Subcutaneous adipose tissue (tissue), 4 donors: Measurements from ENCODE around the gene ST6GALNAC2. TPM values are rescaled to one million over a fixed set of nuclear protein-coding genes. Genes with fewer than 3 reads are reported as not detected.

Experiments
- total RNA-seq, 4 donors: library from RNA; depleted of rRNA; stranded (reverse); fragments of >200 nt; gene quantifications; one replicate each; pipeline ENCODE4 v1.1.0, GENCODE V29; 2016
- TF ChIP-seq, protein P1 (sequence below): fragments of 450-650 bp; IDR thresholded peaks from one replicate; pipeline ENCODE4 v1.5.1; 2016; ENCODE audit warnings: low read depth, mild to moderate bottlenecking, control low read depth, antibody characterized with exemption, moderate library complexity

The ST6GALNAC2 gene
- 10 to 100 TPM in 2 of 4 donors, 1 to 10 TPM in 2; 4.2 to 18.0 (median 12.7) TPM for total RNA-seq

DNA sequence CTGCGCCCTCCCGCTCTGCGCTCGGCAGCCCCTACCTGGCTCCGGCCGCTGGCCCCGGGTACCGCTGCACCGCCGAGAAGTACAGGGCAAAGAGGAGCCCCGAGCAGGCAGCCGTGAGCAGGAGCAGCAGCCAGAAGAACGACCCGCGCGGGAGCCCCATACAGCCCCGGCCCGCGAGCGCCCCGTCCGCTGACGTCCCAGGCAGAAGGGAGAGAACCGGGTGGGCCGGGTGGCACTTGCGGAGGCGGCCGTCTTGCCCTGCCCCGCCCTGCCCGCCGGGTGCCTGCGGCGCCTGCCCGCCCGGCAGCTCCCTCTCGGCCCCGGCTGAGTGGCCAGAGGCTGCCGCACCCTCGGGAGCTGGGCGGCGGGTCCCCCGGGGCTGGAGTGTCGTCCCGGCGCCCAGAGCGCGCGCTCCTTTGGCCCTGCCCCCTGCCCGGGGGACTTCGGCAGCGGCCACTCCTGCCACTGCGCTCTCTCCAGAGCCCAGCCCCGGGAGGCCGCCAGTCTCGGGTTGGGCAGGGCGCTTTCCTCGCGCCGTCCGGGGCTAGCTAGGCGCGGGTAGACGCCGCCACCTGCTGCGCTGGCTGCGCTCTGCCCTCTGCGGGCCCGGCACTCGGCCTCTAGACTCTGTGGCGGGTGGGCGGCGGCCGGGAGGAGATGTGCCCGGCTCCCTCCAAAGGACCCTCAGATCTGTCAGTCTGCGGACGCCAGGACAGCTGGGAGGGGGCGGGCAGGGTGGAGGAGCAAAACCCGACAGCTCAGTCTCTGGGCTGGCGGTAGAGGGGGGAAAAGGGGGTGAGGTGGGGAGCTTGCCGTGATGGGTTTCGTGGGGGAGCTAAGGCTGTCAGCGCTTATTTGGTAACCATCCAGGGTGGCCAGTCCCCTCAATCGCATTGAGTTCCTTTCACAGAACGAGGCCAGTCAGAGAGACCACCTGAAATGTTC, at the start of gene ST6GALNAC2:
ST6GALNAC2 (minus strand) TSS at position 212 of the 945 bp plus-strand sequence; CDS start at position 160, 52 bp downstream.
- TF ChIP-seq, protein P1, sequence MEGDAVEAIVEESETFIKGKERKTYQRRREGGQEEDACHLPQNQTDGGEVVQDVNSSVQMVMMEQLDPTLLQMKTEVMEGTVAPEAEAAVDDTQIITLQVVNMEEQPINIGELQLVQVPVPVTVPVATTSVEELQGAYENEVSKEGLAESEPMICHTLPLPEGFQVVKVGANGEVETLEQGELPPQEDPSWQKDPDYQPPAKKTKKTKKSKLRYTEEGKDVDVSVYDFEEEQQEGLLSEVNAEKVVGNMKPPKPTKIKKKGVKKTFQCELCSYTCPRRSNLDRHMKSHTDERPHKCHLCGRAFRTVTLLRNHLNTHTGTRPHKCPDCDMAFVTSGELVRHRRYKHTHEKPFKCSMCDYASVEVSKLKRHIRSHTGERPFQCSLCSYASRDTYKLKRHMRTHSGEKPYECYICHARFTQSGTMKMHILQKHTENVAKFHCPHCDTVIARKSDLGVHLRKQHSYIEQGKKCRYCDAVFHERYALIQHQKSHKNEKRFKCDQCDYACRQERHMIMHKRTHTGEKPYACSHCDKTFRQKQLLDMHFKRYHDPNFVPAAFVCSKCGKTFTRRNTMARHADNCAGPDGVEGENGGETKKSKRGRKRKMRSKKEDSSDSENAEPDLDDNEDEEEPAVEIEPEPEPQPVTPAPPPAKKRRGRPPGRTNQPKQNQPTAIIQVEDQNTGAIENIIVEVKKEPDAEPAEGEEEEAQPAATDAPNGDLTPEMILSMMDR = no peak

DNA sequence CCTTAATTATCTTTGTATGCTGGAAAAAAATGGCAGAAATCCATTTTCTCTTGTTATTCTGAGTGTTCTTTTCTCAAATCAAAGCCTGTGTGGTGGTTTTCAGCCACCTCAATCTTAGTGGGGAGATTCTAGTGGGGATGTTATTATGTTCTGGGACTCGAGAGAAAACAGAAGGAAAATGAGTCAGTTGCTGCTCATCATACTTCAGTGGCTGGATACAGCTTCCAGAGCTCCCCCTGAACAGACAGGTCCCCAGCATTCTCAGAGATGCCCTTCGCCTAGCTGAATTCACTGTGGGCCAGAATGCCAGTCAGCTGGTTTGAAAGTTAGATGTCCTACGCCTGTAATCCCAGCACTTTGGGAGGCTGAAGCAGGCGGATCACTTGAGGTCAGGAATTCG, 49.4 kb upstream of the ST6GALNAC2 start:
- TF ChIP-seq, protein P1 = no peak

DNA sequence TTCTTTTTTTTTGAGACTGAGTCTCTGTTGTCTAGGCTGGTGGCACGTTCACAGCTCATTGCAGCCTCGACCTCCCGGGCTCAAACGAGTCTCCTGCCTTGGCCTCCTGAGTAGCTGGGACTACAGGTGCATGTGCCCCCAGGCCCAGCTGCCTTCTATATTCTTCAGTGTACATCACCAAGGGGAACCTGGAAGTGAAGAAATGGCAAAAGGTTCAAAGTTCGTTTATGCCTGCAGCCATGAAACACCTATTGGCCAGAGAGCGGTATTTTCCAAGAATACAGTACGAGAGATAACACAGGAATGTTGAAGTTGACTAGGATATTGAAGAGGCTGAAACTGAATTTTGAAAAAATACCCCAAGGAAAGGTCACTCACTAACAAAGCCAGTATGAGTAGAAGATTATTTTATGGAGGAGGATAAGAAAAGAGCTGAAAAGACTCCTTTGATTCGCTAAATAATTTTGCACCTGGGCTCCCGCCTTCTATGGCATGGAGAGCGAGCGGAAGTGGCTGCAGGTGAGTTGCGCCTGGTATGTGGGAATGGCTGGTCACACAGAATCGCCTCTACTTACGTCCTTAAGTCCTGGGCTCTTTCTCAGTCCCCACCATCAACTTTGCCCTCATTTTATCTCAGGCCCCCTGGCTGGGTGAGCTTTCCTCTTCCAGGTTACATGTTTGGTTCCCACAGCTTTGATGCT, 48.1 kb upstream of the ST6GALNAC2 start:
- TF ChIP-seq, protein P1 = no peak

DNA sequence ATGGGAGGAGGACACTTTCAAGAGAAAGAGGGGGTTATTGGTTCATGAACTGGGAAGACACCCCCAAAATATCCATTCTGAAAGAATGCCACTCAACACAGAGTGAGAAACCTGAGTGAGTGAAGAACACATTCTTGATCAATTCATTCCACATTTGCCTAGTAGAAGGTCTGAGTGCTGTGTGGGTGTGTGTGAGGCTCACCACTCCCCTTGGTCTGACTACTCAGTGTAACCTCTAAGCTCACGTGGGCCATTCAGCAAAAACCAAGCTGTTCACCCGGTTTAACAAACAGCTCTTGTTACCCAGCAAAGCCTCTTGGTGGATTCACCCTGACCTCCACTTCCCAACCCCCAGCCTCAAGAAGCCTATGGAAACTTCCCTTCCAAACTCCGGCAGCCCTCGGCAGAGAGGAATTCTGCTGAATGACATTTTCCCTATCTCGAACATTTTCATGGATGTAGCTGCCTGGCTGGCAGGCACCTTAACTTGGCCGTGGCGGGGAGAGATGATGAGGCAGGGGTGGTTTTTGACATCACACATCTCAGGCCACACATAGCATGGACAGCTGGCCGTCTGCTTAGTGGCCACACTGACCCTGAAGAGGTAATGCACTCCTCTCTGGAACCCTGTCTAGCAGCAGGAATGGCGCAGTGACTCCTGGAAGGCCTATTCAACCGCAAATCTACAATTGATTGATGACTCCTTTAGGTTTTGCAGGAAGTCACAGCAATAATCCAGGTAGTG, 46.3 kb upstream of the ST6GALNAC2 start:
- TF ChIP-seq, protein P1 = no peak

DNA sequence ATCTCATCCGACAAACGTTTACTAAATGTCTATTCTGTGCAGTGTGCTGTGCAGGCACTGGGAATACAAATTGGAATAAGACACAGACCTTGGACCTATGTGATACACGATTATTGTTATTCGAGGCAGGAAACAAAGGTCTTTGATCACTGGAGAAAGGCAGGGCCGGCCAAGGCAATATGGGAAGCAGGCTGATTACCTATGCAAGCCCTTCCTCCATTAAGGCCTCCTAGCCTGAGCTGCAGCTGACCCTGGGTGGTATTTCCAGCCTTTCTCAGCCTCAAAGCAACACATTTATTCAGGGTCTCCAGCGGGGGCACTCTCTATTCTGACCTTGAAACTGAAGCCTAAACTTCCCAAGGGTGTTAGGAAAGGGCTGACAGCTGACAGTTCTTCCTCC, 44.5 kb upstream of the ST6GALNAC2 start:
- TF ChIP-seq, protein P1 = no peak

DNA sequence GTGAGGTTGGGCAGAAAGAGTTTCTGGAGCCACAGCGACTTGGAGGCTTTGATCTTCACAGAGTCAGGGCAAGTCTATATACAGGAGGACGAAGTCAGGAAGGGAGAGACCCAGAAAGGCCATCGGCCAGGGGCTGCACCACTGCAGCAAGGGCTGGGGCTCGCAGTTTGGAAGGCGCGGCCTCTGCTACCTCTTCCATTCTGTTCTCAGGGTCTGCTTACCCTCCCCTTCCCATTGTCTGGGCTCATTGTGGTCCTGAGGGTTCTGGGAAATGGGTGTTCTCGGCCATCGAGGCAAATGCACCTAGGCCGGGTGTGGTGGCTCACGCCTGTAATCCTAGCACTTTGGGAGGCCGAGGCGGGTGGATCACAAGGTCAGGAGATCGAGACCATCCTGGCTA, 41.9 kb upstream of the ST6GALNAC2 start:
- TF ChIP-seq, protein P1 = no peak
